HUDEP-2 (cell line): ENCODE data around the gene PSMA7.

Experiments
- DNase-seq, 76 experiments: peaks; one replicate each; lab custom pipeline; 2025; ENCODE audit not compliant: unreplicated experiment in 76 of 76; lab: John Stamatoyannopoulos, UW

Gene PSMA7

DNA sequence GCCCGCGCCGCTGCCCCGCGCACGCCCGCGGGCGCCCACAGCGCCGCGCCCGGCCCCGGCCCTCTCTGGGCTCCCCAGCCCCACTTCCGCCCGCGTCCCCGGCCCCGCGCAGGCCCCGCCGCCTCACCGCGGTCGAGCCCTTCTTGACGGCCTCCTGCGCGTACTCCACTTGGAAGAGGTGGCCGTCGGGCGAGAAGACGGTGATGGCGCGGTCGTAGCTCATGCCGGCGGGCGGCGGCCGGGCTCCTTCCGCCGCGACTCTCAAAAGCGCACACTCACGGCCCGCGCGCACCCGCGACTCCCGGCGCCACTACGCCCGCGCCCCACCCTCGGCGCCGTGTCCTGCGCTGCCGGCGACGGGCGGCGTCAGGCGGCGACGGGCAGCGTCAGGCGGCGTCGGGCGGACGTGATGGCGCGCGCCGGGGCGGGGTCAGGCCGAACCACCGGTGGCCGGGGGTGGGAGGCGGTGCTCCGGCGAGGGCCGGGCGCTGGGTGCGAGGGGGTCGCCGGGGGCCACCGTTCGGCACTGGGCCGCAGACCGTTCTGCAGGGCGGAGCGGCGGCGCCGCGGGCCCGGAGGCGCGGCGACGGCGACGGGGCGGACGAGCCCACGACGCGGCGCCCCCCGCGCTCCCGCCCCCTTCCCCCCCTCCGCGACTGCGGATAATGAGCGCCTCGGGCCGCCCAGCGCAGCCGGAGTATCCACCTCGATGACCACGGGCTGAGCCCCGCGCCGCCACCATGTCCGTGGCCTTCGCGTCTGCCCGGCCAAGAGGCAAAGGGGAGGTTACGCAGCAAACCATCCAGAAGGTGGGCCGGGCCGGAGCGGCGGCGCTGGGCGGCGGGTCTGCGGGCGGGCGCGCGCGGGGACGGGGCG lies at the start of gene PSMA7, which contains the start of gene SS18L1:
Gene PSMA7, minus strand, starts transcription at position 314 of the 876 bp plus-strand sequence. Its CDS starts 91 bp downstream, at position 223.
Gene SS18L1, plus strand, starts transcription at position 689 of the 876 bp plus-strand sequence. Its CDS starts 52 bp downstream, at position 741.
- peak in 71 of 76 experiments; percentile 16 to 85 (median 67) for DNase-seq

DNA sequence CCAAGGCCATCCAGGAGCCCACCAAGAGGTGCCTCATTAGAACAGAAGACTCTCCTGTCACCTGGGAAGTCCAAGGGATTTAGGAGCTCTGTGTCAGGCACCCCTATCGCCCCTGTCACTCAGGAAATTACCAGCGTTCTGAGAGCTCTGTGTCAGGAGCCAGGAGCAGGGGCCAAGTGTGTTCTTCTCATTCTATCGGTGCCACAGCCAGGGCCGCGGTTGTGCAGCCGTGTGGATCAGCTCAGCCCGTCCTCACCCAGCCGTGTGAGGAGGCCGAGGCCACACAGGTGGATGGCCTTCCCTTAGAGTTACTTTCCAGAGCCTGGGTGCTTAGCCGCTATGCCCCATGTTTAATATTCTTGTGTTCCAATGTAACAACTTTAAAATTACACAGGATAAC lies 49.4 kb upstream of the PSMA7 start:
- DNase-seq: no peak

DNA sequence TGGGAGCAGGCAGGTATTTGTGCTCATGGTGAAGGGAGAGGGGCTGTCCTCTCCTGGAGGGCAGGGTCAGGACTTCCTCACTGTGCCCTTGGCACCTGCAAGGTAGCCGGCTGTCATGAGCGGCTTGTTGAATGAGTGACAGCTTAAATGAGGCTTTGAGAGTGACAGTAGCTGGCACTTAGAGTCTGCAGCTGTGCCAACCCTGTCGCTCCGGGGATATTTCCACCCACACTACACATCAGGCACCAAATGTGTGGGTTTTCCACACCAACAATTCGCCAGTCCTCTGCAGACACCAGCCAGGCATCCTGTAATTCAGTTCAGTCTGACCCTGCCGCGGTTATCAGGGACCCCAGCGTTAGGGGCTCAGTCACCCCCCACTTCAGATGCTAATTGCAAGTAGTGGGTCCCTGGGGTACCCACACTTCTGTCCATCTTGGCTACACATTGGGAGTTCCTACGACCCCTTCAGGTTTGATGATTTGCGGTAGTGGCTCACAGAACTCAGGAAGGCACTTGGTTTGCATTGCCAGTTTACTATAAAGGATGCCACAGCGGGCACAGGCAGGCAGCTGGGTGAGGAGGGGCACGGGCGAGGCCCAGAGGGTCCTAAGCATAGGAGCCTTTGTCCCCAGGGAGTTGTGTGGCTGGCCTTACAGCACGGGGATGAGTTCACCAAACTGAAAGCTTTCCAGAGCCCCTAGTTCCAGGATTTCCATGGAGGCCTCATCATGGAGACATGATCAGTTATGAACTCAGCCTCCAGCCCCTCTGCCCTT lies 48.8 kb upstream of the PSMA7 start:
- no peak for DNase-seq

DNA sequence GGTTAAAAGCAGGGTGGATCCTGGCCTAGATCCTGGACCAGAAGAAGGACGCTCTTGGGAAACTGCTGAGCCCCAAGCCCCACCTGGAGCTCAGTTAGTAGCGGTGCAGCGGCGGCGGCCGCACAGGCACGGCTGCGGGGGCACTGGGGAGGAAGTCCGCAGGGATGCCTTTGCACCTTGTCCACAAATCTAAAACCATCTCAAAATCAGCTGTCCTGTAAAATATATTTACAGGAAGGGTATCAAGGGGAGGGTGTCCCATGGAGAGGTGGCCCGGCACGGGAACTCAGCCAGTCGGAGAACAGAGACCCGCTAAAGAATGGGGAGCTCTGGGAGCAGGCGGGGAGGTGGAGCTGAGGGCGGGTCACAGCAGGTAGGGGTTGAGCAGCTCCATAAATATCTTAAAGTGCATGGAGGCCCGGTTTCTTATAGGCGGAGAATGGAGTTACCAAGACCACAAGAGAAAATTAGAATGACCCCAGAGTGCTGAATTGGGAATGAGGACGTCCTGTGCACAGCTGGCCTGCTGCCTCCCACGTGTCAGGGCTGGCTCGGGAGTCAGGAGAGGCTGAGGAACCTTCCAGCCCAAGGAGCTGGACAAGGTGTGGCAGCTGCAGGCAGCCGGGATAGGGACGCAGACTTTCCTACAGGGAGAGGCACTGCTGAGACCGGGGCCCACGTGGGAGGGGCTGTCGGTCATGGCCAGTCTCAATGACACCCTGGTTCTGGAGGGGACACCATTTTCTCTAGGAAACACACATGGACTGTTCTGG lies 47.6 kb upstream of the PSMA7 start:
- DNase-seq: no peak

DNA sequence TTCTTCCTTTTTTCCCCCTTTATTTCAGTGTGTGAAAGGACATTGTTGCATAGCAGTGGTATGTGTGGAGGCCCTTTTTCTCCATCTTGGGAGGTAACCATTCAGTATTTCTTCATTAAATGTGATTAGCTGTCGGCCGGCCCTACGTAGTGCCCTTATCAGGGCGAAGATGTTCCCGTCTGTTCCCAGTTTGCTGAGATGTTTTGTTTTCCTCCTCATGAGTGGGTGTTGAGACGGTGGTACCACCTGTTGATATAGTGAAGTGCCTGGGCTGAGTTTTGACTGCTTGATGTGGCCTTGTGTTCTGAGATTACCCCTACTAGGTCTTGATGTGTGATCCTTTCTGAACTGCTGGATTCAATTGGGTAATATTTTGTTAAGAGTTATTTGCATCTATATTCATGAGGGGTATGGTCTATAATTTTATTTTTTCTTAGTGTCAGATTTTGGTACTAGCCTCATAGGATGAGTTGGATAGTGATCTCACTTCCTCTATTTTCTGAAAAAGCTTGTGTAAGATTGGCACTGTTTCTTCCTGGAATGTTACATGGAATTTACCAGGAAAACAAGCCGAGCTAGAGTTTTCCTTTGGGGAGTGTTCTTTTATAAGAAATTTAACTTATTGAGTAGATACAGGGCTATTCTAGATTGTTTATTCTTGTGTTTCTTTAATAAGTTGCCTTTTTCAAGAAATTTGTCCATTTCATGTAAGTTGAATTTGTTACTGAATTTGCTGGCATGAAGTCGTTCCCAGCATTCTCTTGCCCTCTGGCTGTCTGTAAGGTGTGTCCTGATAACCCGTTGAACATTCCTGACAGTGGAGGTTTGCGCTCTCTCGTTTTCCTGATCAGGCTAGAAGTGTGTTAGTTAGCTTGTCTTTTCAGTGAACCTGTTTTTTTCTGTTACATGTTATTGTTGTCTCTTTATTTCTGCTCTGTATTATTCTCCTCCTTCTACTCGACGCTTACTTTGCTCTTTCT lies 44.0 kb upstream of the PSMA7 start:
- peak in 2 of 76 experiments; percentile 4 to 19 for DNase-seq

DNA sequence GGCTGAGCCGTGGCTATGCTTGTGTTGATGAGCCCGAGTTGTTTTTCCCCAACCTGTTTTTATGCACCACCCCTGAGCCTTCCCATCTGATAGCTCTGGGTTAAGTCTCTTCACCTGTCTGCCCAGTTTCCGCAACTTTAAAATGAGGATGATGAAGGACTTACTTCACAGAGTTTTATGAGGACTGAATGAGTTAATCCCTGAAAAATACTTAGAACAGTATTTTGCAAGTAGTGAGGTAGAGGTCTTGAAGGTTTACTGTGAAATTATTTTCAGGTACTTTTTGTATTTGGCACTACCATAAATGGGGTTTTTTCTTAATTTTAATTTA lies 42.9 kb upstream of the PSMA7 start:
- no peak for DNase-seq

DNA sequence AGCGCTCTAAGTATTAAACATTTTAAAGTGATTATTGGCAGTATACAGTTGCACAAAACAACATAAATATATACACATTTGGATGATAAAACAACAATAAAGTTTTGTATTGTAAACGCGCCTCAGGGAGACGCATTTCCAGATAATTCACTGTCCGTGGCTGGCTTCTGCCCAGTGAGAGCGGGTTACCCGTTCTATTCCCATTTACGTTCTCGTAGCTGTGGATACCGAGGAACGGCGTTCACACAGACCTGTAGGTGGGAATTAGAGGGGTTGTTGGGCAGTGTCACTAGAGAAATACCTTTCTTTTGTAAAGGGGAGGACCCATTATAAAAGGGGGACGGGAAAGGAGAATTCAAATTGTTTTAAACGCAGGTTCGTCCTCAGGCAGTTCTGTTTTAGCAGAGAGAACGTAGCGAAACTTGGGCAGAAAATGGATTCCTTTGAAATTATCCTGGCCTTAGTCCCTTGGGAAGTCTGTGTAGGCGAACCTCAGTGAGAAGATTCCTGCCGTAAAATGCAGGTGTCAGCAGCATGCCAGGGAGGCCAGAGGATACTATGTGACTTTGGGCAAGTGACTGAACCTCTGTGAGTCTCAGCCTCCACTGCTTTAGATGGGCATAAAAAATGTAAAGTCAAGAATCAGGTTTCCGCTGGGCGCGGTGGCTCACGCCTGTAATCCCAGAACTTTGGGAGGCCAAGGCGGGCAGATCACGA lies 40.4 kb upstream of the PSMA7 start:
- peak in 2 of 76 experiments; percentile 3 to 19 for DNase-seq

DNA sequence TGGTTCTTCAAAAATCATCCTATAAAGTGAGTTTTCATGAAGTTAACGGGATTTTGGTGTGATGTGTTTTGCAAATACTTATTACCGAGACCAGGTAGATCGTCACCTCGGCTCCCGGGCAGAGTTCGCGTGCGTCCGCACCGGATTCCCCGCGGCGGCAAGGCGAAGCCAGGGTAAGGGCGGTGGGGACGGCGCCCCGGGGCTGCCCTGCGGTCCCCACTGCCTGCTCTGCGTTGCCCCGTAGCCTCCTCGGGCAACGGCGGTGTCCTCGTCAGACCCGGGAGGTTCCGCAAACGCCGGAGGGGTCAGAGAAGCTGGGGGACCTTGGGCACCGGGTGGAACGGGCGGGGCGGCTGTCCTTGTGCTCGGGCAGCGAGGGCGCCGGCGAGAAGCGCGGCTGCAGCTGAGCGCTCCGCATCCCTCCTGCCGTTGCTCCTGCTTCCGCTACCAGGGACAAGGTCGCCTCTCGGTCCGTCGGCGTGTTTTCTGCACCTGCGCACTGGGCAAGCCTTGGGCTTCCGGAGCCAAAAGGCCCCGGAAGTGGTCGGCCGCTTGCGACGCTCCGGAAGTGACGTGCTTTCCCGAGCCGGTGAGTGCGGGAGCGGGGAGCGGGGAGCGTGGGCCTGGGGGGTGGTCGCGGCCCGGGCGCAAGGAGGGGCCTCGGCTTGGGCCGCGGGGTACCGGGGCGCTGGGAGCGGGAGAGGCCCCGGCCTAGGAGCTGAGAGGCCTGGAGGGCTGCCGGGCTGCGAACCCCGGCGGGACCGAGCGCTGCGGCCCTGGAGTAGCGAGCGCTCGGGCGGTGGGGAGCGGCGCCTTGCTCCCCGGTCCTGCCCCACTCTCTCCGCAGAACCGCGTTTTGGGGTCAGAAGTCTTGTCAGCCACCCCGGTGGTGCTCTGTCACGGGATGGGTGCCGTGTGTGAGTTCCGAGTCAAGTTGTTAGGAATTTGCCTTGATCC lies 39.6 kb upstream of the PSMA7 start, which contains the start of gene MTG2:
Gene MTG2, plus strand, starts transcription at position 560 of the 957 bp plus-strand sequence. CDS start 10,393 bp downstream, outside the sequence.
- DNase-seq: peak in 74 of 76 experiments; percentile 47 to 98 (median 88)

DNA sequence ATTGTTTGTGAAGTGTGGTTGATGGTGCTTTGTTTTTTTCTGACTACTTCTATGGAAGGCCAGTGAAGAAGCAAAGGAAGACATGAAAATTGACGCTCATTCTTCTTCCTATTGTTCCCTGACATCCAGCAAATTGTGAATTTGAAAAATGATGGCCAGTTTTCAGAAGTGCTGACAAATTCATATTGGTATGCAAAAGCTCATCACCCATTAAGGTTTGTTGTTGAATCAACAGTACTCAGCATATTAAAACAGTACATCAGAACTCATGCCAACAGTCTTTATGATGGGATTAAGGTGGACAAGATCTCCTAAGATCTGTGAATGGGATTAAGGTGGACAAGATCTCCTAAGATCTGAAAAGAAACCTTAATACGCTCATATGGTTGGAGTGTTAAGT lies 38.6 kb upstream of the PSMA7 start:
- DNase-seq: no peak

DNA sequence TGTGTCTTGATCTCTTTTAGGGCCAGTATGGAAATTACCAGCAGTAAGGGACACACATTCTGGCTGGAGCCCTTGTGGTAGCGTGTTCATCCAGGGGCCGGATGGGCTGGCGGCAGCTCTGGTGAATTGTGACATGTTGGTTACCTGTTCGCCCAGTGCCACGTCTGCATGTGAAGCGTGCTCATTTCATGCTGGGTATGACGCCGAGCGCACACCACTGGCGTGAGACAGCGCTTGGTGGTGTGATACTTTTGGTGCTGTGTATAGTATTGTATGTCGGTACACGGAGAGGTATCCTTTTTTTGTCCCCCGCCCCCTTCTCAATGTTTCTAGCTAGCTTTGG lies 35.9 kb upstream of the PSMA7 start:
- no peak for DNase-seq

DNA sequence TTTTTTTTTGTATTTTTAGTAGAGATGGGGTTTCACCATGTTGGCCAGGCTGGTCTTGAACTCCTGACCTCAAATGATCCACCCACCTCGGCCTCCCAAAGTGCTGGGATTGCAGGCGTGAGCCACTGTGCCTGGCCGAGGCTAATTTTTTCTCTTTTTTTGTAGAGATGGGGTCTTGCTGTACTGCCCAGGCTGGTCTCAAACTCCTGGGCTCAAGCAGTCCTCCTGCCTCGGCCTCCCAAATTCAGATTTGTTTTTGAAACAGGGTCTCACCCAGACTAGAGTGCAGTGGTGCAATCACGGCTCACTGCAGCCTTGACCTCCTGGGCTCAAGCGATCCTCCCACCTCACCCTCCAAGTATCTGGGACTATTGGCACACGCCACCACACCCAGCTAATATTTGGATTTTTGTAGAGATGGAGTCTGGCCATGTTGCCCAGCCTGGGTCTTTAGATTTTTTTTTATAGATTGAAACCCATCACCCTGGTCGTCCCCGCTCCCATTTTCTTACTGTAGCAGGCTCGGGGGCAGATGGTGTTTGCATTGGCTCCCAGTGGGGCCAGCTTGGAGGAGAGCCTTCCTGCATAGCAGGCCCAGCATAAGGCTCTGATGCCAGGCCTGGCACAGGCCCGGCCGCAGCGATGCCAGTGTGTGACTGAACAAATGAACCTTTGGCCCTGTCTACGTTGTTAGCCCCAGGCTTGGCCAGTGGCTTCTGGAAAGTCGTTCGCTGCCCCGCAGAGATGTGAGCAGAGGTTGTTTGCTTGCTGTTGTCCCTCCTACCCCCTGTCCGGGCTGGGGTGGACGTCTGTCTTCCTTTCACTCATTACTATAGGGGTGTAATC lies 35.3 kb upstream of the PSMA7 start:
- DNase-seq: no peak

DNA sequence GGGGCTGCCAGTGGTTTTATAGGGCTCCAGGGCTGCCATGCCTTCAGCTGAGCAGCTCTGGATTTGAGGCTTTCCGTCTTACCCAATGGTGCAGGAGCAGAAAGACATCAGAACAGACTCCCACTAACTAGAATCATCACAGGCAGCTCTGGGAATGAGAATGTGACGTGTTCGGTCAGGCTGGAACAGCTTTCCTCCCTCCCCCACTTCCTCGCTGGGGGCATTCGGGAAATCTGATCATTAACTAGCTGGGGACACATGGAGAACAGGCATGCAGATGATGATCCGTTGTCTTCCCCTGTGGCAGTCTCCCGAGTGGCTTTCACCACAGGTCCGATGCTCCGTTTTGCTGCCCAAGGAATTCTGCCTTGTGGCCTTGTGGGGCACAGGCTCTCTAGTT lies 34.1 kb upstream of the PSMA7 start:
- no peak for DNase-seq

DNA sequence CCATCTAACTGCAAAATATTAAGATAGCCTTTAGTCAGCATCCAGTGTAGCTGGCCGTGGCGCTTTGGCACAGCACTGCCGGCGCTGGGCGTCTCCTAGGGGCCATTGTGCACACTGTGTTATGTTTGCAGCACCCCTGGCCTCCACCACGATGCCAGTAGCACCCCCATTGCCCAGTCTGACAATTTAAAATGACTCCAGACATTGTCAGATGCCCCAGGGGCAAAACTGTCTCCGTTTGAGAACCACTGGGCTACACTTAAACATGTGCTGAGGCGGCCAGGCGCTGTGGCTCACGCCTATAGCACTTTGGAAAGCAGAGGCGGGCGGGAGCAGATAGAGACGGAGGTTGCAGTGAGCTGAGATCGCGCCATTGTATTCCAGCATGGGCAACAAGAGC lies 33.7 kb upstream of the PSMA7 start:
- no peak for DNase-seq

DNA sequence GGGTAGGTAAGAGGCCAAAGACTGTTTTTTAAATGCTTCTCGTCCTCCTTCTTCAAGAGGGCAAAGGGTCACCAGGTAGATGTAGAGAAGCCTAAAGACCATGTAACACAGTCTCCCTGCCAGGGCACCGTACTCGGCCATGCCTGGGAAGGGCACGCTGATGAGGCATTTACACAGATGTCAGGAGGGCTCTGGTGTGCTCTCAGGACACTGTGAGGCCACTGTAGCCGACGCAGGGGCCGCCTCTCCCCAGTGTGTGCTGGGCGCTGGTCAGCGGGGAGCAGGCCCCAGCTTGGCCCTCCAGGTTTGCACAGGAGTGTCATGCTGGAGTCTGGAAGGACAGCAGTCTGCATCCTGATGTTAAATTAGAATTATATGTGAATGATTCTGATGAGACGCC lies 32.5 kb upstream of the PSMA7 start:
- DNase-seq: no peak

DNA sequence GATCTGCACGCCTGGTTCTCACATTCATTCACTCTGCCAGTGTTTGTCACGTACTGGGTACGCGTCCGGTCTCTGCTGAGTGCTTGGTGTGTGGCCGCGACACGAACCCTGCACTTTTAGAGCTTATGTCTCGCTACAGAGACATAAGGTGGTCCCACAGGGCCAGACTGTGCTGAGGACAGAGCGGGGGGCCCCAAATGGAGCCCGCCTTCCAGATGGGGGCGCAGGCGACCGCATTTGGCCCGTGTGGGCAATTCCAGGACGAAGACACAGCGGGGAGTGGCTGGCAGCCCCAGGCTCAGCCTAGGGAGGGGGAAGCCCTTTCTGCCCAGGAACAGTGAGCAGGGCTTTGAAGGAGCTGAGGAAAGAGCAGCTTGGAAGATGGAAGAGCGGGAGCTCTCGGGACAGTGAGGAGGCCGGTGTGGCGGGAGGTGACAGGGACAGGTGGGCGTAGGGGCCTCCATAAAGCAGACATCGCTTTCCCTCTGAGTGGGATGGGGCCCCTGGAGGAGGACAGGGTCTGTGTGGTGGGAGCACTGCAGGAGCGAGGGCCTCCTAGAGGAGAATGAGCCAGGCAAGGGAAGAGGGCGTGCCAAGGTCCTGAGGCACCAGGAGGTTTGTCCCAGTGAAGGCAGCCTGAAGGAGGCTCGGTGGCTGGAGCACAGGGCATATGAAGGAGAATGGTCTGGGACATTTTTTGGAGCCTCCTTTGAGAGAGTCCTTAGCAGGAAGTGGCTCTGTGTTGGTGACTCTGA lies 31.9 kb upstream of the PSMA7 start:
- DNase-seq: no peak

DNA sequence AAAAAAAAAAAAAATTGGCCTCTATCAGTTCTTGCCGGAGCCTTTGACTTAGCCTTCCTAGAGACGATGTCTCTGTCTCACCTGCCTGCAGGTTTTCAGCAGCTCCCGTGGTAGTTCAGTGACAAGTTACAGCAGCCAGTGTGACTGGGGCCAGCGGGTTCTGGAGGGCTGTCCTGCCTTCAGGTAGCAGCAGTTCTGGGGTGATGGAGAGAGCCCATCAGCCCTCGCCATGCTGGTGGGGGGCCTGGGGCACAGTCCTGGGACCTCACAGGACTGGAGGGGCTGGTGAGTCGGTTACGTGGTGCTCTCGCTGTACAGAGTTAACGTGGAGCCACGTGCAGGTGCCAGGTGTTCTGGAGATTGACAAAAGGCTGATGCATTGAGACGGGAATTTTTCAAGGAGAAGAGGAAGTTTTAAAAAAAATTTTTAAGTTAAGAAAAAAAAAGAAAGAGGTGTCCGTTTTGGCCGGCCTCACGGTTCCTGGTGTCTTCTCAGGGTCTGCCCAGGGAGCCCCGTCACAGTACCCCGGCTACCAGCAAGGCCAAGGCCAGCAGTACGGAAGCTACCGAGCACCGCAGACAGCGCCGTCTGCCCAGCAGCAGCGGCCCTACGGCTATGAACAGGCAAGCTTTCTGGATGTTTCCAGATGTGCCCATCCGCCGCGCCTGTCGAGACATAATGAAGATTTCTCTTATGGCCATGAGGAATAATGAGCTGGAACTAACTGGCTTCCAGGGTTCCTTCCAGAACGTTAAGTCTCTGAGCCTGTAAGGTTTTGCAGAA lies 31.0 kb upstream of the PSMA7 start:
- no peak for DNase-seq
